Measurements from ENCODE around the gene XPNPEP2.

The XPNPEP2 gene

DNA sequence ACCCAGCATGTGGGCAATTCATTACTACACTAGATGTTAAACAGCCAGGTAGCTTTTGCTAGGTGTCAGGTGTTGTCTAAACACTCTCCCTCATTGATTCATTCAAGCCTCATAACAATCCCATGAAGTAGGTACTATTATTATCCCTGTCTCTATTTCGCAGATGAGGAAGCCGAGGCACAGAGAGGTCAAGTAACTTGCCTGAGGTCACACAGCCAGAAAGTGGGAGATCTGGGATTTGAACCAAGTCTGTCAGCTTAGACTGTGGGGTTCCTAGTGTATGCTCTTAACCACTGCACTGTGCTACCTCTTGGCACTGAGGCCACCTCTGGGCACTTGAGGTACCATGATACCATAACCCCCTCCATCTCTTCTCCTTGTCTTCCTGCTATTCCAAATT is 17.4 kb upstream of the XPNPEP2 start:
- no CpG with 5 or more reads among the region's 2 CpGs for WGBS (ENCODE audit: extremely low coverage, insufficient coverage, low lambda C conversion rate)
- Histone ChIP-seq H3K23ac (ENCODE audit: low read length) (no peak overlapping the region), H3K56ac (ENCODE audit: low read length) (peak overlapping the region; percentile 15), H3K27ac (ENCODE audit: low read depth, low read length) (no peak overlapping the region), H2AK5ac (ENCODE audit: low read length) (no peak overlapping the region), H3K79me2 (ENCODE audit: control insufficient read depth, insufficient read depth, low read length) (no peaks in the 10 kb centered on the region), H3K4me2 (ENCODE audit: low read length) (no peak overlapping the region), H3K27me3 (ENCODE audit: insufficient read depth, low read length, poor library complexity) (no peaks in the 10 kb centered on the region), H3K9ac (ENCODE audit: low read length) (no peak overlapping the region), H2BK15ac (replicated peaks; ENCODE audit: low read depth) (no peak overlapping the region), H3K79me1 (ENCODE audit: low read length) (no peaks in the 10 kb centered on the region), H3K4me1 (ENCODE audit: control insufficient read depth, low read depth, low read length) (no peaks in the 10 kb centered on the region), H2BK5ac (ENCODE audit: low read length) (no peak overlapping the region), H4K8ac (ENCODE audit: low read depth, low read length) (no peak overlapping the region), H4K5ac (ENCODE audit: low read length) (no peak overlapping the region), H3K4me3 (ENCODE audit: low read length) (no peak overlapping the region), H3K18ac (ENCODE audit: low read length) (no peak overlapping the region), H3K36me3 (ENCODE audit: control insufficient read depth, insufficient read depth, low read length) (no peaks in the 10 kb centered on the region), H2BK120ac (ENCODE audit: low read depth, low read length) (no peak overlapping the region), H3K4ac (ENCODE audit: low read depth, low read length) (no peak overlapping the region)
- no peak for DNase-seq

DNA sequence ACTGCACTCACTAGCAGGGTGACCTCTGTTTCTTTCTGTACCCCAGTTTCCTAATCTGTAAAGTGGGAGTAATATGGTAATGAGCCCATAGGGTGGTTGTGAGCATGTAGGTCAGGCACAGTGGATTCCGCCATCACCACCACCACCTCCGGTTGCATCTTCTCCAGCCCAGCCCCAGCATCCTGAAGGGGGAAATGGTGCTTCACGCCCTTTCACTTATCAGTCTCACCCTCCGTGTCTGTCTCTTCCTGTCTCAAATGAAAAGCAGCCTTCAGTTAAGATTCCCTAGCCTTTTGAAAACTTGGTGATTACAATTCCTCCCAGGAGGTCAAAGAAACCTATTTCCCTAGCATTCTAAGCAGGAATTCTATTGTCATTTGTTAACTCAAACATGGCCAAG is 16.9 kb upstream of the XPNPEP2 start:
- no peak overlapping the region for H2BK5ac ChIP-seq (ENCODE audit: low read length)
- no peak overlapping the region for H3K4me2 ChIP-seq (ENCODE audit: low read length)
- H3K79me1 ChIP-seq (ENCODE audit: low read length): no peaks in the 10 kb centered on the region
- no peaks in the 10 kb centered on the region for H3K4me1 ChIP-seq (ENCODE audit: control insufficient read depth, low read depth, low read length)
- H4K8ac ChIP-seq (ENCODE audit: low read depth, low read length): no peak overlapping the region
- H3K56ac ChIP-seq (ENCODE audit: low read length): no peak overlapping the region
- no peak overlapping the region for H2AK5ac ChIP-seq (ENCODE audit: low read length)
- no peaks in the 10 kb centered on the region for H3K79me2 ChIP-seq (ENCODE audit: control insufficient read depth, insufficient read depth, low read length)
- H3K23ac ChIP-seq (ENCODE audit: low read length): no peak overlapping the region
- no peak overlapping the region for H4K5ac ChIP-seq (ENCODE audit: low read length)
- no peak overlapping the region for H2BK15ac ChIP-seq (replicated peaks; ENCODE audit: low read depth)
- no peak overlapping the region for H3K4ac ChIP-seq (ENCODE audit: low read depth, low read length)
- H3K27me3 ChIP-seq (ENCODE audit: insufficient read depth, low read length, poor library complexity): no peaks in the 10 kb centered on the region
- no peak overlapping the region for H3K4me3 ChIP-seq (ENCODE audit: low read length)
- no CpG with 5 or more reads among the region's 4 CpGs for WGBS (ENCODE audit: extremely low coverage, insufficient coverage, low lambda C conversion rate)
- DNase-seq: peak; percentile 64
- no peaks in the 10 kb centered on the region for H3K36me3 ChIP-seq (ENCODE audit: control insufficient read depth, insufficient read depth, low read length)
- no peak overlapping the region for H3K27ac ChIP-seq (ENCODE audit: low read depth, low read length)
- H3K9ac ChIP-seq (ENCODE audit: low read length): no peak overlapping the region
- no peak overlapping the region for H2BK120ac ChIP-seq (ENCODE audit: low read depth, low read length)
- no peak overlapping the region for H3K18ac ChIP-seq (ENCODE audit: low read length)

DNA sequence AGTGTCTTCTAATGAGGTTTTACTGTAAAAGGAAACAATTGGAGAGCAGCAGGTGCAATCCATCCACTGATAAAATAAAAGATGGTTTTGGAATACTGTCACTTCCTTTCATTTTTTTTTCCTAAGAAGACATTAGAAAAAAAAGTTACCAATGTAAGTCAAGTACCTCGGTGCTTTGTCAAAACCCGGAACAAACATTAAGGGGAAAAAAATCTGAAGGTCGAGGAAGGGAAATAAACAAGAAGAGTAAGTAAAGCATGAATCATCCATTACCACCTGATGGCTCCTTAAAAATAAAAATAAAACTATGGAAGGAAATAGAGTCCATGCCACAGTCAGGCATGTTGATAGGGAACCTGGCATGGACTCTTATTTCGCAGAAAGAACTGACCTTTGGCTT is 15.3 kb upstream of the XPNPEP2 start:
- Histone ChIP-seq H3K4me2 (ENCODE audit: low read length) (no peak overlapping the region), H2BK120ac (ENCODE audit: low read depth, low read length) (no peak overlapping the region), H3K36me3 (ENCODE audit: control insufficient read depth, insufficient read depth, low read length) (no peaks in the 10 kb centered on the region), H3K27me3 (ENCODE audit: insufficient read depth, low read length, poor library complexity) (no peaks in the 10 kb centered on the region), H3K4ac (ENCODE audit: low read depth, low read length) (no peak overlapping the region), H2AK5ac (ENCODE audit: low read length) (no peak overlapping the region), H3K4me3 (ENCODE audit: low read length) (no peak overlapping the region), H3K79me2 (ENCODE audit: control insufficient read depth, insufficient read depth, low read length) (no peaks in the 10 kb centered on the region), H3K23ac (ENCODE audit: low read length) (no peak overlapping the region), H2BK15ac (replicated peaks; ENCODE audit: low read depth) (no peak overlapping the region), H4K8ac (ENCODE audit: low read depth, low read length) (no peak overlapping the region), H3K4me1 (ENCODE audit: control insufficient read depth, low read depth, low read length) (no peaks in the 10 kb centered on the region), H3K56ac (ENCODE audit: low read length) (no peak overlapping the region), H4K5ac (ENCODE audit: low read length) (no peak overlapping the region), H3K9ac (ENCODE audit: low read length) (no peak overlapping the region), H3K18ac (ENCODE audit: low read length) (no peak overlapping the region), H3K79me1 (ENCODE audit: low read length) (no peaks in the 10 kb centered on the region), H3K27ac (ENCODE audit: low read depth, low read length) (no peak overlapping the region), H2BK5ac (ENCODE audit: low read length) (no peak overlapping the region)
- DNase-seq: no peak
- no CpG with 5 or more reads among the region's 4 CpGs for WGBS (ENCODE audit: extremely low coverage, insufficient coverage, low lambda C conversion rate)

DNA sequence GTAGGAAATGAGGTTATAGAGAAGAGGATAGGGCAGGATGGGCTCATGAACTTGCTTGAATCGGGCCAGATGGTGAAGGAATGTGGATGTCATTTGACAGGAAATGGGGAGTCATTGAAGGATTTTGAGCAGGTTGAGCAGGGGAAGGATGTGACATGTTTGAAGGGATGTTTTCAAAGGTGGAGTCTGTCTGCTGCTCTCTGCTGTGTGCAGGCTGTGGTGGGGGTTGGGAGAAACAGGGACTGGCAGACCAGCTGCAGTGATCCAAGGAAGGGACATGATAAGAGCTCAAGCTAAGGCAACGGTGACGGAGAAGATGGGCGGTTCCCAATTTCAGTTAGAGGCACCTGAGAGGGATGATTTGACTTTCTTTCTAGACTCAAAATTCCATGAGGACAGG is 14.0 kb upstream of the XPNPEP2 start:
- no peak overlapping the region for H3K56ac ChIP-seq (ENCODE audit: low read length)
- no peak overlapping the region for H3K4me3 ChIP-seq (ENCODE audit: low read length)
- no CpG with 5 or more reads among the region's 4 CpGs for WGBS (ENCODE audit: extremely low coverage, insufficient coverage, low lambda C conversion rate)
- H3K4ac ChIP-seq (ENCODE audit: low read depth, low read length): no peak overlapping the region
- H2BK120ac ChIP-seq (ENCODE audit: low read depth, low read length): no peak overlapping the region
- H4K5ac ChIP-seq (ENCODE audit: low read length): no peak overlapping the region
- no peaks in the 10 kb centered on the region for H3K79me2 ChIP-seq (ENCODE audit: control insufficient read depth, insufficient read depth, low read length)
- H3K27me3 ChIP-seq (ENCODE audit: insufficient read depth, low read length, poor library complexity): no peaks in the 10 kb centered on the region
- no peak overlapping the region for H2AK5ac ChIP-seq (ENCODE audit: low read length)
- H3K4me1 ChIP-seq (ENCODE audit: control insufficient read depth, low read depth, low read length): no peaks in the 10 kb centered on the region
- no peak overlapping the region for H4K8ac ChIP-seq (ENCODE audit: low read depth, low read length)
- no peak overlapping the region for H2BK15ac ChIP-seq (replicated peaks; ENCODE audit: low read depth)
- no peaks in the 10 kb centered on the region for H3K36me3 ChIP-seq (ENCODE audit: control insufficient read depth, insufficient read depth, low read length)
- no peak overlapping the region for H3K18ac ChIP-seq (ENCODE audit: low read length)
- no peak for DNase-seq
- H3K4me2 ChIP-seq (ENCODE audit: low read length): no peak overlapping the region
- H3K79me1 ChIP-seq (ENCODE audit: low read length): no peaks in the 10 kb centered on the region
- H2BK5ac ChIP-seq (ENCODE audit: low read length): no peak overlapping the region
- no peak overlapping the region for H3K27ac ChIP-seq (ENCODE audit: low read depth, low read length)
- no peak overlapping the region for H3K23ac ChIP-seq (ENCODE audit: low read length)
- no peak overlapping the region for H3K9ac ChIP-seq (ENCODE audit: low read length)

DNA sequence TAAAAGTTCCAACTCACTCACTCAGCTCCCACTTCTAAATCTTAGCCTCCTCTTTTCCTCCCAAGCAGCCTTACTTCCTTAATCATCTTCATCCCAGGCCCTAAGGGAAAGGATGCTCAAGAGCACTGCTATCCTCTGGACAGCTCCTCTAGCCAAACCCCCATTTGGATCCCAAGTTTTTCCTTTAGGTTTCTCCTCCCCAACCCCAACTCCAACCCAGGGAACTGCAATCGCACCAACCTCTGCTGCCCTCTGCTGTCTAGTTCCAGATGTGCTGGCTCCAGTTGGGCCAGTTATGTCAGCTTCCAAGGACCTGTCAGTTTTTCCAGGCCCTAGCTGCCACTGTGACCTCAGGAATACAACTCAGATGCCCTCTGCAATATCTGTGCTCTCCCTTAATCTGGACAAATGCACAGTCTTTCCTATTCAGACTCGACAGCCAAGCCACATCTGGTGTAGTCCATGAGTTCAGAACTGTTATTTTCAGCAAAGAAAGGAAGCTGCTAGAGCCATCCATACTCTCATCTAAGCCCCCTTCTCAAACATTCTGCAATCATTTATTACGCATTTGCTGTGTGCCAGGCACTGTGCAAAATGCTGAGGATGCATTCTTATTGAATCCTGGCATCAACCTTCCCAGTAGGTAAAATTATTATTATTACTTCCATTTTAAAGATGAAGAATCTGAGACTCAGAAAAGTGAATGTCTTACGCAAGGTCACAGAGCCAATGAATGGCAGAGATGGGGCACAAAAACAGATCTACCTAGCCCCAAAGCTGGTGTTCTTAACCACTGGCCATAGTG is 12.3 kb upstream of the XPNPEP2 start:
- H3K18ac ChIP-seq (ENCODE audit: low read length): no peak overlapping the region
- H2BK5ac ChIP-seq (ENCODE audit: low read length): no peak overlapping the region
- H4K5ac ChIP-seq (ENCODE audit: low read length): no peak overlapping the region
- peak; percentile 76 for DNase-seq
- no peak overlapping the region for H3K56ac ChIP-seq (ENCODE audit: low read length)
- WGBS (ENCODE audit: extremely low coverage, insufficient coverage, low lambda C conversion rate): no CpG with 5 or more reads among the region's 4 CpGs
- no peak overlapping the region for H4K8ac ChIP-seq (ENCODE audit: low read depth, low read length)
- no peak overlapping the region for H3K23ac ChIP-seq (ENCODE audit: low read length)
- H3K4ac ChIP-seq (ENCODE audit: low read depth, low read length): no peak overlapping the region
- no peak overlapping the region for H3K4me2 ChIP-seq (ENCODE audit: low read length)
- no peak overlapping the region for H3K9ac ChIP-seq (ENCODE audit: low read length)
- no peaks in the 10 kb centered on the region for H3K27me3 ChIP-seq (ENCODE audit: insufficient read depth, low read length, poor library complexity)
- H3K27ac ChIP-seq (ENCODE audit: low read depth, low read length): no peak overlapping the region
- no peak overlapping the region for H3K4me3 ChIP-seq (ENCODE audit: low read length)
- no peak overlapping the region for H2BK15ac ChIP-seq (replicated peaks; ENCODE audit: low read depth)
- no peaks in the 10 kb centered on the region for H3K4me1 ChIP-seq (ENCODE audit: control insufficient read depth, low read depth, low read length)
- no peak overlapping the region for H2AK5ac ChIP-seq (ENCODE audit: low read length)
- H3K36me3 ChIP-seq (ENCODE audit: control insufficient read depth, insufficient read depth, low read length): no peaks in the 10 kb centered on the region
- H3K79me2 ChIP-seq (ENCODE audit: control insufficient read depth, insufficient read depth, low read length): no peaks in the 10 kb centered on the region
- no peak overlapping the region for H2BK120ac ChIP-seq (ENCODE audit: low read depth, low read length)
- H3K79me1 ChIP-seq (ENCODE audit: low read length): no peaks in the 10 kb centered on the region

DNA sequence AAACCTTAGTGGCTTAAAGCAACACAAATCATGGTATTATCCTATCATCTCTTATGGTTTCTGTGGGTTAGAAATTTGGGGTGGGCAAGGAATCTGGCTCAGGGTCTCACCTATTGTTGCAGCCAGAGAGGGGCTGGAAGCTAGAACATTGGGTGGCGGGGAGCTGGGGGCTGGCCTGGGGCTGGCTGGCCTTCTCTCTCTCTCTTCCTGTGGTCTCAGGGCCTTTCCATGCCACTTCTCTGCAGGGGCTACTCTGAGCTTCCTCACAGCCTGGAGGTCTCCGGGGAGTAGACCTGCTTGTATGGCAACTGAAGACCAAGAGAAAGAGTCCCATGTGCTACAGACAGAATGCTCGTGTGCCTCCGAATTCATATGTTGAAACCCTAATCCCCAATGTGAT is 10.7 kb upstream of the XPNPEP2 start:
- H3K79me2 ChIP-seq (ENCODE audit: control insufficient read depth, insufficient read depth, low read length): no peaks in the 10 kb centered on the region
- no peak overlapping the region for H3K4ac ChIP-seq (ENCODE audit: low read depth, low read length)
- no peak overlapping the region for H3K4me2 ChIP-seq (ENCODE audit: low read length)
- H4K8ac ChIP-seq (ENCODE audit: low read depth, low read length): no peak overlapping the region
- no peak overlapping the region for H2BK15ac ChIP-seq (replicated peaks; ENCODE audit: low read depth)
- no peaks in the 10 kb centered on the region for H3K79me1 ChIP-seq (ENCODE audit: low read length)
- H2AK5ac ChIP-seq (ENCODE audit: low read length): no peak overlapping the region
- H2BK5ac ChIP-seq (ENCODE audit: low read length): no peak overlapping the region
- H4K5ac ChIP-seq (ENCODE audit: low read length): no peak overlapping the region
- H3K56ac ChIP-seq (ENCODE audit: low read length): no peak overlapping the region
- H3K9ac ChIP-seq (ENCODE audit: low read length): no peak overlapping the region
- H3K23ac ChIP-seq (ENCODE audit: low read length): no peak overlapping the region
- DNase-seq: no peak
- no peak overlapping the region for H3K4me3 ChIP-seq (ENCODE audit: low read length)
- no peaks in the 10 kb centered on the region for H3K4me1 ChIP-seq (ENCODE audit: control insufficient read depth, low read depth, low read length)
- H3K36me3 ChIP-seq (ENCODE audit: control insufficient read depth, insufficient read depth, low read length): no peaks in the 10 kb centered on the region
- no peak overlapping the region for H3K27ac ChIP-seq (ENCODE audit: low read depth, low read length)
- H3K27me3 ChIP-seq (ENCODE audit: insufficient read depth, low read length, poor library complexity): no peaks in the 10 kb centered on the region
- WGBS (ENCODE audit: extremely low coverage, insufficient coverage, low lambda C conversion rate): no CpG with 5 or more reads among the region's 4 CpGs
- H2BK120ac ChIP-seq (ENCODE audit: low read depth, low read length): no peak overlapping the region
- no peak overlapping the region for H3K18ac ChIP-seq (ENCODE audit: low read length)
